K562 (cell line): Measurements from ENCODE around the gene ACSBG1. TPM values are rescaled to one million over a fixed set of nuclear protein-coding genes. Genes with fewer than 3 reads are reported as not detected.

Experiments
- TBP ChIP-seq: optimal IDR thresholded peaks from 2 replicates; pipeline ENCODE3; 2011; ENCODE audit warnings: low read depth, low read length, improper control_type of control experiment
- TRIM28 ChIP-seq: fragments of 450-650 bp; IDR thresholded peaks from 2 replicates; pipeline ENCODE4 v1.6.1; 2017
- ZC3H8 ChIP-seq: fragments of 450-650 bp; IDR thresholded peaks from 2 replicates; pipeline ENCODE4 v1.6.1; 2017
- ZNF224 ChIP-seq: sonication (generic); formaldehyde crosslinking; IDR thresholded peaks from 2 replicates; pipeline ENCODE4 v1.8.0; 2022; ENCODE audit warnings: mild to moderate bottlenecking, missing genetic modification reagents
- polyA plus RNA-seq, 8 experiments: library from polyadenylated mRNA; depleted of rRNA in 4 of 8; stranded (reverse) in 5 of 8; unstranded in 3 of 8; fragments of >200 nt; fragmentation: Nextera tagmentation in 2 of 8; fragmentation: Illumina TruSeq in 1 of 8; extraction: Ambion mirVana in 2 of 8; extraction: Trizol in 1 of 8; gene quantifications; 2 replicates each; pipeline versions ENCODE4 v1.2.1 to v1.2.3, GENCODE V29; 2011 to 2014; ENCODE audit warnings: inconsistent platforms in 1 of 8, missing spikeins in 1 of 8
- total RNA-seq, 7 experiments: library from RNA; depleted of rRNA in 6 of 7; stranded (reverse); fragments of >200 nt in 6 of 7; fragmentation: Illumina TruSeq in 2 of 7; extraction: Trizol in 2 of 7; gene quantifications; 2 replicates each; pipeline versions ENCODE4 v1.2.1 to v1.2.3, GENCODE V29; 2011 to 2021; ENCODE audit warnings: low replicate concordance in 1 of 7
- TF ChIP-seq, protein P1 (sequence below): fragments of 250-450 bp; sonication (Bioruptor Pico); IDR thresholded peaks from 2 replicates; pipeline ENCODE4 v1.8.0; 2021; ENCODE audit warnings: mild to moderate bottlenecking, moderate library complexity
- TF ChIP-seq, protein P2 (sequence below): fragments of 450-650 bp; formaldehyde crosslinking; conservative IDR thresholded peaks from 2 replicates; pipeline ENCODE4 v1.4.0; 2022; ENCODE audit warnings: mild to moderate bottlenecking, missing genetic modification characterization

ACSBG1 gene
- total and polyA plus RNA-seq, 9 of the 15 experiments (the other 6 are each of a cell fraction or from before 2014, with no cell fraction given) = 0.36 to 6.4 (median 2.5) TPM

DNA sequence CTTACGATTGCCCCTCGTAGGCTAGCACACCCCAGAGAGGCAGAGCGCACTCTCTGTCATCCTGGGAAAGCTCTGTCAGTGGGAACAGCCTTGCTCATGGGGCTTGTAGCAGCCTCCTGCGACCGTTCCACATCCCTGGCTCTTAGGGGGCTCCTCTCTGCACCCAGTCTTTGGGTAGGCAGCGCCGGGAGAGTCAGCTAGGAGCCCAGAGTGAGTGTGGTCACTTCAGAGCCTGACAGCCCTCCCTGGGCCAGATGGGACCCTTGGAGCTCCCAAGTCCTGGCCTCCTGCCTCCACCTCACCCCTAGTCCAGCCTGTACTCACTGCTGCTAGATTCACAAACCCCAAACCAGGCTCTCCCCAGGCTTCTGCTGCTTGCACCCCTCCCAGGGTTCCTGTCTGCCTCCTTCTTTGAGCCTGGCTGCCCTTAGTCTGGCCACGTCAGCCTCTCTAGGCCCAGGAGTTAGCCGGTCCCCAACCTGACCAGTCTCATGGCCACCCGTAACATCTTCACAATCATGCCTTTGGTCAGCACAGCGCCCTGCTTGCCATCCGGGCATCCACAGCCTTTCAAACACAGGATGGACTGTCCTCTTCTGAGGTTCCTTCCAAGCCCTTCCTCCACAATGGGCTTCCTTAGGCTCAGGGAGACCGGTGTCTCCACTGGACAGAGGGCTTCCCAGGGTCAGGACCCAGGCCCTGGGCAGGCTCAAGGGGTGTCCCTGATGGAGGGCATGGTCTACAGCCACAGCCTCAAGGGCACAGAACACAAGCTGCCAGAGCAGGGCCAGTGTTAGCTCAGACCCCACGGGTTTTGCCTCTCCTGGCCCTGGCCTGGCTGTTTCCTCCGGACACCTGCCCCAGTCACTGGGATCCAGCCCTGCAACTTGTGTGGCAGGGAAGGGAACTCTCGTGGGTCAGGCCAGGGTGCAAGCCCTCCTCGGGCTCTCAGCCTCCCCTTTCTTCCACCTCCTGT lies 4.6 kb downstream of the ACSBG1 start (continued):
- no peak for TF ChIP-seq TBP
- TF ChIP-seq ZC3H8 = no peak
- no peak for TF ChIP-seq ZNF224 (CRISPR knock-in tag)
- no peak for TF ChIP-seq TRIM28
- TF ChIP-seq, protein P1, sequence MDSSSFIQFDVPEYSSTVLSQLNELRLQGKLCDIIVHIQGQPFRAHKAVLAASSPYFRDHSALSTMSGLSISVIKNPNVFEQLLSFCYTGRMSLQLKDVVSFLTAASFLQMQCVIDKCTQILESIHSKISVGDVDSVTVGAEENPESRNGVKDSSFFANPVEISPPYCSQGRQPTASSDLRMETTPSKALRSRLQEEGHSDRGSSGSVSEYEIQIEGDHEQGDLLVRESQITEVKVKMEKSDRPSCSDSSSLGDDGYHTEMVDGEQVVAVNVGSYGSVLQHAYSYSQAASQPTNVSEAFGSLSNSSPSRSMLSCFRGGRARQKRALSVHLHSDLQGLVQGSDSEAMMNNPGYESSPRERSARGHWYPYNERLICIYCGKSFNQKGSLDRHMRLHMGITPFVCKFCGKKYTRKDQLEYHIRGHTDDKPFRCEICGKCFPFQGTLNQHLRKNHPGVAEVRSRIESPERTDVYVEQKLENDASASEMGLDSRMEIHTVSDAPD (CRISPR knock-in tag) = no peak
- TF ChIP-seq, protein P2, sequence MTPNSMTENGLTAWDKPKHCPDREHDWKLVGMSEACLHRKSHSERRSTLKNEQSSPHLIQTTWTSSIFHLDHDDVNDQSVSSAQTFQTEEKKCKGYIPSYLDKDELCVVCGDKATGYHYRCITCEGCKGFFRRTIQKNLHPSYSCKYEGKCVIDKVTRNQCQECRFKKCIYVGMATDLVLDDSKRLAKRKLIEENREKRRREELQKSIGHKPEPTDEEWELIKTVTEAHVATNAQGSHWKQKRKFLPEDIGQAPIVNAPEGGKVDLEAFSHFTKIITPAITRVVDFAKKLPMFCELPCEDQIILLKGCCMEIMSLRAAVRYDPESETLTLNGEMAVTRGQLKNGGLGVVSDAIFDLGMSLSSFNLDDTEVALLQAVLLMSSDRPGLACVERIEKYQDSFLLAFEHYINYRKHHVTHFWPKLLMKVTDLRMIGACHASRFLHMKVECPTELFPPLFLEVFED (CRISPR knock-in tag) = no peak
